GM15510 (cell line): ENCODE measurements around the gene EDDM3A.

ENCODE experiments used
- POLR2A ChIP-seq: IDR thresholded peaks from 3 replicates; pipeline ENCODE4 v1.6.1; 2011; ENCODE audit warnings: borderline replicate concordance; ENCODE audit not compliant: insufficient read length; ENCODE audit errors: extremely low read depth

EDDM3A gene

GRCh38 chr14:20772650-20773049, 27.0 kb downstream of the EDDM3A start:
- no peak for TF ChIP-seq POLR2A

- TF ChIP-seq POLR2A, result no peak
Observed at GRCh38 chr14:20774258-20774824, 28.7 kb downstream of the EDDM3A start.

GRCh38 chr14:20775043-20775442, 29.4 kb downstream of the EDDM3A start:
- no peak for TF ChIP-seq POLR2A

- TF ChIP-seq POLR2A, result no peak
Observed at GRCh38 chr14:20775901-20776300, 30.2 kb downstream of the EDDM3A start.

- TF ChIP-seq POLR2A, result no peak
Observed at GRCh38 chr14:20781803-20782202, 36.1 kb downstream of the EDDM3A start.

GRCh38 chr14:20782280-20782890, 36.7 kb downstream of the EDDM3A start:
- TF ChIP-seq POLR2A, result no peak

GRCh38 chr14:20787025-20787424, 41.3 kb downstream of the EDDM3A start:
- TF ChIP-seq POLR2A, result no peak

- no peak for TF ChIP-seq POLR2A
Observed at GRCh38 chr14:20789230-20789813, 43.6 kb downstream of the EDDM3A start.

- no peak for TF ChIP-seq POLR2A
Observed at GRCh38 chr14:20790464-20791116, 44.9 kb downstream of the EDDM3A start.

GRCh38 chr14:20791187-20791586, 45.5 kb downstream of the EDDM3A start:
- TF ChIP-seq POLR2A, result no peak

- TF ChIP-seq POLR2A, result no peak
Observed at GRCh38 chr14:20791597-20791996, 45.9 kb downstream of the EDDM3A start.

GRCh38 chr14:20792556-20792955, 46.9 kb downstream of the EDDM3A start:
- TF ChIP-seq POLR2A, result no peak

- TF ChIP-seq POLR2A, result no peak
Observed at GRCh38 chr14:20794644-20795369, 49.1 kb downstream of the EDDM3A start.

GRCh38 chr14:20797164-20797563, 51.5 kb downstream of the EDDM3A start:
- TF ChIP-seq POLR2A, result no peak
